GM23338 (cell line): ENCODE data around the gene APEX1. TPM values are rescaled to one million over a fixed set of nuclear protein-coding genes. Genes with fewer than 3 reads are reported as not detected.

Source experiments
- ATAC-seq: fragments of 200-7000 bp; cut with Tn5 transposase; 3 replicates; pipeline ENCODE4 v1.9.1; 2020
- DNase-seq: peaks from one replicate; pipeline ENCODE4 v3.0.0-alpha.2; 2015; ENCODE audit warnings: low spot score
- H2AFZ ChIP-seq: fragments of 200-600 bp; sonication (generic); 2 replicates; pipeline ENCODE4 v1.8.0; 2016; ENCODE audit warnings: antibody characterized with exemption, mild to moderate bottlenecking, moderate library complexity
- H3F3A ChIP-seq: fragments of 200-600 bp; sonication (generic); replicated peaks from 2 replicates; pipeline ENCODE4 v1.8.0; 2017; ENCODE audit warnings: antibody characterized with exemption, mixed run types, low read depth
- H3K27ac ChIP-seq: fragments of 200-600 bp; sonication (generic); 2 replicates; pipeline ENCODE4 v1.6.1; 2016; ENCODE audit warnings: low read depth
- H3K27me3 ChIP-seq: fragments of 200-600 bp; sonication (generic); 2 replicates; pipeline ENCODE4 v1.8.0; 2016; ENCODE audit warnings: mild to moderate bottlenecking, mixed run types, moderate library complexity; ENCODE audit not compliant: insufficient read depth
- H3K36me3 ChIP-seq: fragments of 200-600 bp; sonication (generic); 2 replicates; pipeline ENCODE4 v1.8.0; 2016; ENCODE audit warnings: mild to moderate bottlenecking; ENCODE audit not compliant: insufficient read depth
- H3K4me1 ChIP-seq: fragments of 200-600 bp; sonication (generic); 2 replicates; pipeline ENCODE4 v1.8.0; 2016; ENCODE audit warnings: mild to moderate bottlenecking, moderate library complexity; ENCODE audit not compliant: insufficient read depth
- H3K4me2 ChIP-seq: fragments of 200-600 bp; sonication (generic); 2 replicates; pipeline ENCODE4 v1.7.1; 2017; ENCODE audit warnings: mixed run types
- H3K4me3 ChIP-seq: fragments of 200-600 bp; sonication (generic); 2 replicates; pipeline ENCODE4 v1.6.1; 2016; ENCODE audit warnings: mixed run types
- H3K79me2 ChIP-seq: fragments of 200-600 bp; sonication (generic); replicated peaks from 2 replicates; pipeline ENCODE4 v1.8.0; 2017; ENCODE audit warnings: mild to moderate bottlenecking; ENCODE audit not compliant: insufficient read depth
- H3K9me2 ChIP-seq: fragments of 200-600 bp; sonication (generic); 2 replicates; pipeline ENCODE4 v1.8.0; 2017; ENCODE audit not compliant: insufficient read depth
- H4K20me1 ChIP-seq: fragments of 200-600 bp; sonication (generic); replicated peaks from 2 replicates; pipeline ENCODE4 v1.8.0; 2017; ENCODE audit warnings: mild to moderate bottlenecking; ENCODE audit not compliant: insufficient read depth
- H3K27ac Mint-ChIP-seq: 2 replicates; pipeline ENCODE4 v1.8.0; 2020; ENCODE audit warnings: inconsistent platforms, mild to moderate bottlenecking, moderate library complexity, mixed read lengths
- H3K27me3 Mint-ChIP-seq: 3 replicates; pipeline ENCODE4 v1.8.0; 2022; ENCODE audit warnings: low read depth, mild to moderate bottlenecking, moderate library complexity, mixed read lengths, inconsistent platforms; ENCODE audit not compliant: insufficient read depth, poor library complexity
- H3K36me3 Mint-ChIP-seq: 3 replicates; pipeline ENCODE4 v1.8.0; 2021; ENCODE audit warnings: low read depth, mild to moderate bottlenecking, inconsistent platforms, moderate library complexity, mixed read lengths
- H3K4me1 Mint-ChIP-seq: 3 replicates; pipeline ENCODE4 v1.8.0; 2020; ENCODE audit warnings: mild to moderate bottlenecking, inconsistent platforms, mixed read lengths
- H3K4me3 Mint-ChIP-seq: 3 replicates; pipeline ENCODE4 v1.8.0; 2021; ENCODE audit warnings: moderate library complexity, mild to moderate bottlenecking, inconsistent platforms, mixed read lengths
- H3K9me3 Mint-ChIP-seq: 3 replicates; pipeline ENCODE4 v1.8.0; 2020; ENCODE audit warnings: moderate library complexity, mild to moderate bottlenecking, inconsistent platforms, mixed read lengths
- CREB1 ChIP-seq: fragments of 250-450 bp; sonication (Bioruptor Pico); IDR thresholded peaks from 2 replicates; pipeline ENCODE4 v1.5.0; 2020; ENCODE audit warnings: low read depth, mild to moderate bottlenecking, moderate library complexity
- EZH2 ChIP-seq: fragments of 200-600 bp; sonication (generic); IDR thresholded peaks from one replicate; pipeline ENCODE4 v1.8.0; 2017; ENCODE audit warnings: antibody characterized with exemption, mild to moderate bottlenecking, low read depth; ENCODE audit not compliant: unreplicated experiment
- EZH2phosphoT487 ChIP-seq: fragments of 200-600 bp; sonication (generic); IDR thresholded peaks from one replicate; pipeline ENCODE4 v1.8.1; 2018; ENCODE audit warnings: antibody characterized with exemption; ENCODE audit not compliant: unreplicated experiment
- JUNB ChIP-seq: IDR thresholded peaks from one replicate; pipeline ENCODE4 v1.6.1; 2016; ENCODE audit warnings: antibody characterized with exemption; ENCODE audit not compliant: unreplicated experiment
- NANOG ChIP-seq: IDR thresholded peaks from 2 replicates; pipeline ENCODE4 v1.6.1; 2016; ENCODE audit warnings: antibody characterized with exemption, borderline replicate concordance
- POLR2AphosphoS5 ChIP-seq: IDR thresholded peaks from 2 replicates; pipeline ENCODE4 v1.6.1; 2016; ENCODE audit warnings: antibody characterized with exemption, low read depth
- STAT1 ChIP-seq: IDR thresholded peaks from one replicate; pipeline ENCODE4 v1.6.1; 2016; ENCODE audit warnings: antibody characterized with exemption; ENCODE audit not compliant: unreplicated experiment
- ZNF114 ChIP-seq: fragments of 250-450 bp; sonication (Bioruptor Pico); IDR thresholded peaks from 2 replicates; pipeline ENCODE4 v1.5.0; 2020; ENCODE audit warnings: mild to moderate bottlenecking, moderate library complexity
- ZNF331 ChIP-seq: fragments of 250-450 bp; sonication (Bioruptor Pico); IDR thresholded peaks from 2 replicates; pipeline ENCODE4 v1.5.0; 2020; ENCODE audit warnings: low read depth, mild to moderate bottlenecking, moderate library complexity
- polyA plus RNA-seq: library from polyadenylated mRNA; unstranded; fragments of >200 nt; fragmentation: Nextera tagmentation; extraction: Ambion mirVana; gene quantifications from 2 replicates; pipeline ENCODE4 v1.2.1, GENCODE V29; 2016
- total RNA-seq: library from RNA; depleted of rRNA; stranded (reverse); fragments of >200 nt; shearing (Covaris generic); gene quantifications from 2 replicates; pipeline ENCODE4 v1.2.3, GENCODE V29; 2014
- TF ChIP-seq, protein P1 (sequence below): IDR thresholded peaks from 2 replicates; pipeline ENCODE4 v1.6.1; 2016; ENCODE audit warnings: antibody characterized with exemption
- TF ChIP-seq, protein P2 (sequence below), 2 experiments: fragments of 200-600 bp in 1 of 2; sonication (generic) in 1 of 2; conservative IDR thresholded peaks; 2 replicates each; pipeline versions ENCODE4 v1.5.1 to v1.6.1; 2016 to 2017; ENCODE audit warnings: antibody characterized with exemption in 2 of 2, low read depth in 2 of 2, mild to moderate bottlenecking in 2 of 2, moderate library complexity in 1 of 2
- TF ChIP-seq, protein P3 (sequence below): fragments of 250-450 bp; sonication (Bioruptor Pico); IDR thresholded peaks from 2 replicates; pipeline ENCODE4 v1.5.0; 2020; ENCODE audit warnings: mild to moderate bottlenecking, moderate library complexity
- TF ChIP-seq, protein P4 (sequence below): IDR thresholded peaks from one replicate; pipeline ENCODE4 v1.6.1; 2018; ENCODE audit warnings: antibody characterized with exemption; ENCODE audit not compliant: unreplicated experiment

APEX1 gene
- total and polyA plus RNA-seq, 2 experiments from 2014 or later, result 247 to 279 TPM

DNA sequence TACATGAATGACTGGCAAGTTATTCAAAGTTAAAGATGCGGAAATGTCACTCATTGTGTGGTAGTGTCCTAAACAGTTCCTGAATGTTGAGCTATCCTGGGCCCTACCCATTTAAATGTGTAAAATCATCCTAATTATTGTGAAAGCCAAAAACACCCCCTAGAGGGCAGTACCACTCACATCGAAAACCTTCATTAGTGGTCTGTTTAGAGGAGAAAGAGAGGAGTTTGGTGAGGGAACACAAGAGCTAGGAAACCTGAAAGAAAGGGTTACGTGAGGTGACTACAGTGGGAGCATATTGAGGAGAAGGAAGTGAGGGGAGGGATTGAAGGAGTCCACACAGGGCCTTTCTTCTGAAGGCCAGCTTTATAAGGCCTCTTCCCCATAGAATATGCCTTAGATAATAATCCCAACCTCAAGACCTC, 39.2 kb upstream of the APEX1 start (continued):
- TF ChIP-seq EZH2phosphoT487, result no peak

DNA sequence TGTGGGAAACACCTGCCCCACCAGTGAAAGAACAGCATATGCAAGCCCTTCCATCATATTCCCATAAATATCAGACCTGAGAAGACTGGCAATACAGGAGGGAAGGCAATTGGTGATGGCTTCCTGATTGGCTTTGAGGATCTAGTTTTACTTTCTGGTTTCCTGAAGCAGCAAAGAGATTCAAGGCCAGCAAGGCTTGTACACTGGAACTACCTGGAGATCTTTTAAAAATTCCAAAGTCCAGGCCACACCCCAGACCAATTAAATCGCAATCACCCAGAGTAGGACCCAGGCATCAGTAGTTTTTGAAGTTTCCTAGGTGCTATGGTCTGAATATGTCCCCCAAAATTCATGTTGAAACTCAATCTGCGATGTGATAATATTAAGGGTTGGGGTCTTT, 38.8 kb upstream of the APEX1 start:
- H3K27me3 Mint-ChIP-seq, result peaks cover 10% of the 10 kb centered on the region
- no peaks in the 10 kb centered on the region; the same call in 2 of the 3 replicates for H3K36me3 Mint-ChIP-seq
- no peak for DNase-seq
- no peak overlapping the region for H3K27ac ChIP-seq
- no peak for ATAC-seq
- peaks cover 21% of the 10 kb centered on the region; the same call in 2 of the 3 replicates for H3K4me1 Mint-ChIP-seq
- H3K9me2 ChIP-seq, result no peaks in the 10 kb centered on the region
- H3K4me1 ChIP-seq, result peaks cover 21% of the 10 kb centered on the region
- no peak overlapping the region for H3K27ac Mint-ChIP-seq
- no peak overlapping the region for H3K4me3 ChIP-seq
- no peaks in the 10 kb centered on the region for H3K36me3 ChIP-seq
- peaks cover 5% of the 10 kb centered on the region; the same call in 1 of the 2 replicates for H3F3A ChIP-seq
- no peak overlapping the region for H3K4me2 ChIP-seq
- H4K20me1 ChIP-seq, result no peaks in the 10 kb centered on the region
- H2AFZ ChIP-seq, result no peak overlapping the region
- H3K4me3 Mint-ChIP-seq, result no peak overlapping the region
- H3K27me3 ChIP-seq, result peaks cover 7% of the 10 kb centered on the region; the same call in 1 of the 2 replicates
- no peaks in the 10 kb centered on the region; the same call in 2 of the 3 replicates for H3K9me3 Mint-ChIP-seq
- TF ChIP-seq JUNB, result no peak
- TF ChIP-seq, protein P1, sequence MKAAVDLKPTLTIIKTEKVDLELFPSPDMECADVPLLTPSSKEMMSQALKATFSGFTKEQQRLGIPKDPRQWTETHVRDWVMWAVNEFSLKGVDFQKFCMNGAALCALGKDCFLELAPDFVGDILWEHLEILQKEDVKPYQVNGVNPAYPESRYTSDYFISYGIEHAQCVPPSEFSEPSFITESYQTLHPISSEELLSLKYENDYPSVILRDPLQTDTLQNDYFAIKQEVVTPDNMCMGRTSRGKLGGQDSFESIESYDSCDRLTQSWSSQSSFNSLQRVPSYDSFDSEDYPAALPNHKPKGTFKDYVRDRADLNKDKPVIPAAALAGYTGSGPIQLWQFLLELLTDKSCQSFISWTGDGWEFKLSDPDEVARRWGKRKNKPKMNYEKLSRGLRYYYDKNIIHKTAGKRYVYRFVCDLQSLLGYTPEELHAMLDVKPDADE, result no peak
- no peak for TF ChIP-seq ZNF331 (CRISPR knock-in tag)
- TF ChIP-seq CREB1 (CRISPR knock-in tag), result no peak
- no peak for TF ChIP-seq NANOG
- TF ChIP-seq, protein P2, sequence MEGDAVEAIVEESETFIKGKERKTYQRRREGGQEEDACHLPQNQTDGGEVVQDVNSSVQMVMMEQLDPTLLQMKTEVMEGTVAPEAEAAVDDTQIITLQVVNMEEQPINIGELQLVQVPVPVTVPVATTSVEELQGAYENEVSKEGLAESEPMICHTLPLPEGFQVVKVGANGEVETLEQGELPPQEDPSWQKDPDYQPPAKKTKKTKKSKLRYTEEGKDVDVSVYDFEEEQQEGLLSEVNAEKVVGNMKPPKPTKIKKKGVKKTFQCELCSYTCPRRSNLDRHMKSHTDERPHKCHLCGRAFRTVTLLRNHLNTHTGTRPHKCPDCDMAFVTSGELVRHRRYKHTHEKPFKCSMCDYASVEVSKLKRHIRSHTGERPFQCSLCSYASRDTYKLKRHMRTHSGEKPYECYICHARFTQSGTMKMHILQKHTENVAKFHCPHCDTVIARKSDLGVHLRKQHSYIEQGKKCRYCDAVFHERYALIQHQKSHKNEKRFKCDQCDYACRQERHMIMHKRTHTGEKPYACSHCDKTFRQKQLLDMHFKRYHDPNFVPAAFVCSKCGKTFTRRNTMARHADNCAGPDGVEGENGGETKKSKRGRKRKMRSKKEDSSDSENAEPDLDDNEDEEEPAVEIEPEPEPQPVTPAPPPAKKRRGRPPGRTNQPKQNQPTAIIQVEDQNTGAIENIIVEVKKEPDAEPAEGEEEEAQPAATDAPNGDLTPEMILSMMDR (conservative IDR thresholded peaks at IDR 0.05; ENCODE audit: low read depth in 2 of 2), result no peak
- TF ChIP-seq ZNF114 (CRISPR knock-in tag), result no peak
- TF ChIP-seq EZH2, result no peak
- no peak for TF ChIP-seq POLR2AphosphoS5
- no peak for TF ChIP-seq EZH2phosphoT487
- TF ChIP-seq STAT1, result no peak
- TF ChIP-seq, protein P3, sequence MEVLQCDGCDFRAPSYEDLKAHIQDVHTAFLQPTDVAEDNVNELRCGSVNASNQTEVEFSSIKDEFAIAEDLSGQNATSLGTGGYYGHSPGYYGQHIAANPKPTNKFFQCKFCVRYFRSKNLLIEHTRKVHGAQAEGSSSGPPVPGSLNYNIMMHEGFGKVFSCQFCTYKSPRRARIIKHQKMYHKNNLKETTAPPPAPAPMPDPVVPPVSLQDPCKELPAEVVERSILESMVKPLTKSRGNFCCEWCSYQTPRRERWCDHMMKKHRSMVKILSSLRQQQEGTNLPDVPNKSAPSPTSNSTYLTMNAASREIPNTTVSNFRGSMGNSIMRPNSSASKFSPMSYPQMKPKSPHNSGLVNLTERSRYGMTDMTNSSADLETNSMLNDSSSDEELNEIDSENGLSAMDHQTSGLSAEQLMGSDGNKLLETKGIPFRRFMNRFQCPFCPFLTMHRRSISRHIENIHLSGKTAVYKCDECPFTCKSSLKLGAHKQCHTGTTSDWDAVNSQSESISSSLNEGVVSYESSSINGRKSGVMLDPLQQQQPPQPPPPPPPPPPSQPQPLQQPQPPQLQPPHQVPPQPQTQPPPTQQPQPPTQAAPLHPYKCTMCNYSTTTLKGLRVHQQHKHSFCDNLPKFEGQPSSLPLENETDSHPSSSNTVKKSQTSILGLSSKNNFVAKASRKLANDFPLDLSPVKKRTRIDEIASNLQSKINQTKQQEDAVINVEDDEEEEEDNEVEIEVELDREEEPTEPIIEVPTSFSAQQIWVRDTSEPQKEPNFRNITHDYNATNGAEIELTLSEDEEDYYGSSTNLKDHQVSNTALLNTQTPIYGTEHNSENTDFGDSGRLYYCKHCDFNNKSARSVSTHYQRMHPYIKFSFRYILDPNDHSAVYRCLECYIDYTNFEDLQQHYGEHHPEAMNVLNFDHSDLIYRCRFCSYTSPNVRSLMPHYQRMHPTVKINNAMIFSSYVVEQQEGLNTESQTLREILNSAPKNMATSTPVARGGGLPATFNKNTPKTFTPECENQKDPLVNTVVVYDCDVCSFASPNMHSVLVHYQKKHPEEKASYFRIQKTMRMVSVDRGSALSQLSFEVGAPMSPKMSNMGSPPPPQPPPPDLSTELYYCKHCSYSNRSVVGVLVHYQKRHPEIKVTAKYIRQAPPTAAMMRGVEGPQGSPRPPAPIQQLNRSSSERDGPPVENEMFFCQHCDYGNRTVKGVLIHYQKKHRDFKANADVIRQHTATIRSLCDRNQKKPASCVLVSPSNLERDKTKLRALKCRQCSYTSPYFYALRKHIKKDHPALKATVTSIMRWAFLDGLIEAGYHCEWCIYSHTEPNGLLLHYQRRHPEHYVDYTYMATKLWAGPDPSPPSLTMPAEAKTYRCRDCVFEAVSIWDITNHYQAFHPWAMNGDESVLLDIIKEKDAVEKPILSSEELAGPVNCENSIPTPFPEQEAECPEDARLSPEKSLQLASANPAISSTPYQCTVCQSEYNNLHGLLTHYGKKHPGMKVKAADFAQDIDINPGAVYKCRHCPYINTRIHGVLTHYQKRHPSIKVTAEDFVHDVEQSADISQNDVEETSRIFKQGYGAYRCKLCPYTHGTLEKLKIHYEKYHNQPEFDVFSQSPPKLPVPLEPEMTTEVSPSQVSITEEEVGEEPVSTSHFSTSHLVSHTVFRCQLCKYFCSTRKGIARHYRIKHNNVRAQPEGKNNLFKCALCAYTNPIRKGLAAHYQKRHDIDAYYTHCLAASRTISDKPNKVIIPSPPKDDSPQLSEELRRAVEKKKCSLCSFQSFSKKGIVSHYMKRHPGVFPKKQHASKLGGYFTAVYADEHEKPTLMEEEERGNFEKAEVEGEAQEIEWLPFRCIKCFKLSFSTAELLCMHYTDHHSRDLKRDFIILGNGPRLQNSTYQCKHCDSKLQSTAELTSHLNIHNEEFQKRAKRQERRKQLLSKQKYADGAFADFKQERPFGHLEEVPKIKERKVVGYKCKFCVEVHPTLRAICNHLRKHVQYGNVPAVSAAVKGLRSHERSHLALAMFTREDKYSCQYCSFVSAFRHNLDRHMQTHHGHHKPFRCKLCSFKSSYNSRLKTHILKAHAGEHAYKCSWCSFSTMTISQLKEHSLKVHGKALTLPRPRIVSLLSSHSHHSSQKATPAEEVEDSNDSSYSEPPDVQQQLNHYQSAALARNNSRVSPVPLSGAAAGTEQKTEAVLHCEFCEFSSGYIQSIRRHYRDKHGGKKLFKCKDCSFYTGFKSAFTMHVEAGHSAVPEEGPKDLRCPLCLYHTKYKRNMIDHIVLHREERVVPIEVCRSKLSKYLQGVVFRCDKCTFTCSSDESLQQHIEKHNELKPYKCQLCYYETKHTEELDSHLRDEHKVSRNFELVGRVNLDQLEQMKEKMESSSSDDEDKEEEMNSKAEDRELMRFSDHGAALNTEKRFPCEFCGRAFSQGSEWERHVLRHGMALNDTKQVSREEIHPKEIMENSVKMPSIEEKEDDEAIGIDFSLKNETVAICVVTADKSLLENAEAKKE (CRISPR knock-in tag), result no peak
- TF ChIP-seq, protein P4, sequence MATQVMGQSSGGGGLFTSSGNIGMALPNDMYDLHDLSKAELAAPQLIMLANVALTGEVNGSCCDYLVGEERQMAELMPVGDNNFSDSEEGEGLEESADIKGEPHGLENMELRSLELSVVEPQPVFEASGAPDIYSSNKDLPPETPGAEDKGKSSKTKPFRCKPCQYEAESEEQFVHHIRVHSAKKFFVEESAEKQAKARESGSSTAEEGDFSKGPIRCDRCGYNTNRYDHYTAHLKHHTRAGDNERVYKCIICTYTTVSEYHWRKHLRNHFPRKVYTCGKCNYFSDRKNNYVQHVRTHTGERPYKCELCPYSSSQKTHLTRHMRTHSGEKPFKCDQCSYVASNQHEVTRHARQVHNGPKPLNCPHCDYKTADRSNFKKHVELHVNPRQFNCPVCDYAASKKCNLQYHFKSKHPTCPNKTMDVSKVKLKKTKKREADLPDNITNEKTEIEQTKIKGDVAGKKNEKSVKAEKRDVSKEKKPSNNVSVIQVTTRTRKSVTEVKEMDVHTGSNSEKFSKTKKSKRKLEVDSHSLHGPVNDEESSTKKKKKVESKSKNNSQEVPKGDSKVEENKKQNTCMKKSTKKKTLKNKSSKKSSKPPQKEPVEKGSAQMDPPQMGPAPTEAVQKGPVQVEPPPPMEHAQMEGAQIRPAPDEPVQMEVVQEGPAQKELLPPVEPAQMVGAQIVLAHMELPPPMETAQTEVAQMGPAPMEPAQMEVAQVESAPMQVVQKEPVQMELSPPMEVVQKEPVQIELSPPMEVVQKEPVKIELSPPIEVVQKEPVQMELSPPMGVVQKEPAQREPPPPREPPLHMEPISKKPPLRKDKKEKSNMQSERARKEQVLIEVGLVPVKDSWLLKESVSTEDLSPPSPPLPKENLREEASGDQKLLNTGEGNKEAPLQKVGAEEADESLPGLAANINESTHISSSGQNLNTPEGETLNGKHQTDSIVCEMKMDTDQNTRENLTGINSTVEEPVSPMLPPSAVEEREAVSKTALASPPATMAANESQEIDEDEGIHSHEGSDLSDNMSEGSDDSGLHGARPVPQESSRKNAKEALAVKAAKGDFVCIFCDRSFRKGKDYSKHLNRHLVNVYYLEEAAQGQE, result no peak
- H3K79me2 ChIP-seq, result peaks cover 6% of the 10 kb centered on the region; the same call in 1 of the 2 replicates
